NT2/D1 (cell line): ENCODE data around the gene ZFYVE27.

Source experiments
- SUZ12 ChIP-seq: IDR thresholded peaks from 2 replicates; pipeline ENCODE4 v1.6.1; 2011; ENCODE audit not compliant: insufficient read length, insufficient read depth; ENCODE audit errors: extremely low read depth
- YY1 ChIP-seq: IDR thresholded peaks from 2 replicates; pipeline ENCODE4 v1.6.1; 2011; ENCODE audit not compliant: insufficient read length, insufficient read depth

GRCh38 chr10:97690133-97690532, 46.8 kb upstream of the ZFYVE27 start:
- TF ChIP-seq YY1 (no peak), SUZ12 (no peak)
